SU-DHL-6 (cell line): ENCODE measurements around the gene ASB15.

Experiments used
- CTCF ChIP-seq: fragments of 200-600 bp; sonication (generic); IDR thresholded peaks from one replicate; pipeline ENCODE4 v1.5.1; 2017; ENCODE audit warnings: antibody characterized with exemption, mild to moderate bottlenecking, low read length, moderate library complexity; ENCODE audit not compliant: insufficient read depth, poor library complexity, severe bottlenecking
- EZH2phosphoT487 ChIP-seq: fragments of 200-600 bp; sonication (generic), shearing (Covaris generic); conservative IDR thresholded peaks from 2 replicates; pipeline ENCODE4 v1.6.1; 2018; ENCODE audit warnings: mild to moderate bottlenecking, antibody characterized with exemption, low read length, moderate library complexity, mixed read lengths

- TF ChIP-seq CTCF (no peak), EZH2phosphoT487 (no peak)
Observed at GRCh38 chr7:123612024-123612423, 10.4 kb downstream of the ASB15 start.
